HG03469 (cell line): Measurements from ENCODE around the gene NBL1.

Source experiments
- ATAC-seq: cut with Tn5 transposase; IDR thresholded peaks from one replicate; pipeline ENCODE4 v1.9.1; 2021; ENCODE audit warnings: mild to moderate bottlenecking, moderate library complexity, moderate number of reproducible peaks; ENCODE audit not compliant: unreplicated experiment

NBL1 gene

DNA sequence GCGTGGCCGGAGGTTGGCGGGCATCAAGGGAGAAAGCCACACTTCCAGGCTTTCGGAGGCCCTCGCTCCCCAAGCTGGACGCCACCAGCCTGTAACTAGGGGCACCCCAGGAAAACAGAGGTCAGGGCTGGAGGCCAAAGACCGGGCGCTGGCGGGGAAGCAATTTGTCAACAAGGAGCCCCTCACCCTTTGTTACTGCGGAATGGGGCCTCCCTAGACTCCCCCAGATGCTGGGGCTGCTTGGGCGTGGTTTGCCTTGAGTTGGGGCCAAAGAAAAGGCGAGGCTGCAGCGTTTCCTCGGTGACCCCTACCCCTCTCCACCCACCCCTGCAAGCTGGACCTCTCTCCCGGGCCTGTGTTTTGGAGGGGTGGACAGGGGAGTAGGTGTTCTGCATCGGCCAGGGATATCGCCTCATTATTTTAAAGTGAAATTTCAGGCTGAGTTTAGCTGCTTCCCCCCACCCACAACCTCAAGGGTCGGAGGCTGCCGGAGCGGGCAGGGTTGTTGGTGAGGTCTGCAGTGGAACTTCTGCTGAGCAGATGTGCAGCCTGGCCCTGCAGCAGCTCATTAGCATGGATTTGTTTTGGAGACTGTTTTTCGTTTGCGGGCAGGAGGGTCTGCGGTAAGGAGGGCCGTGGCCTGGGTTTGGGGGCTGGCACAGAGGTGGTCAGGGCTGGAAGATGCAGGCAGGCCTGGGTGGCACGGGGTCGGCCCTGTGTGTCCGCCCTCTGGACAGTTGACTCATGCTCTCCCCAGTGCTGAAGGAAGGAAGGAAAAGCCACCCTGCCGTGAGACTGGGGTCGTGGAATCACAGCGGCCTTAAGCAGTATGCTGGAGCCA lies 1.5 kb downstream of the NBL1 start:
- no peak for ATAC-seq

- no peak for ATAC-seq
Measured at GRCh38 chr1:19646377-19647319, 2.5 kb downstream of the NBL1 start.

- no peak for ATAC-seq
Measured at GRCh38 chr1:19647643-19648042, 3.5 kb downstream of the NBL1 start.

- ATAC-seq, result no peak
Measured at GRCh38 chr1:19648239-19648638, 4.1 kb downstream of the NBL1 start.

DNA sequence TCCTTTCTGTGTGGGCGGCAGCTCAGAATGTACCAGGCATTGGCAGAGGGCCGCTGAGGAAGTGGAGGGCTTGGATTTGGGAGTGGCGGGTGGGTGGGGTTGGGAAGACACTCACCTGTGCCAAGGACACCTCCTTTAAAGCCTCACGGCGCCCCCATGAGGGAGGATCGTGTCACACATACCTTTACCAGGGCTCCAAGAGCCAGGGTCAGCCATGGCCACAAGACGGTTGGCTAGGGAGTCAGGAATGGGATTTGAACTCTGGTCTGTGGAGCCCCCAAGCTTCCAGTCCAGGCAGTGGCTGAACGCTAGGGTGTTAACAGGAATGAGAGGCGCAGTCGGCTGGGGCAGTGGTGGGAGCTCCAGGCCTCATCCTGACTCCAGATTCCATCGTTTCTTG lies 4.6 kb downstream of the NBL1 start:
- no peak for ATAC-seq

- no peak for ATAC-seq
Measured at GRCh38 chr1:19650416-19651140, 6.5 kb downstream of the NBL1 start.

DNA sequence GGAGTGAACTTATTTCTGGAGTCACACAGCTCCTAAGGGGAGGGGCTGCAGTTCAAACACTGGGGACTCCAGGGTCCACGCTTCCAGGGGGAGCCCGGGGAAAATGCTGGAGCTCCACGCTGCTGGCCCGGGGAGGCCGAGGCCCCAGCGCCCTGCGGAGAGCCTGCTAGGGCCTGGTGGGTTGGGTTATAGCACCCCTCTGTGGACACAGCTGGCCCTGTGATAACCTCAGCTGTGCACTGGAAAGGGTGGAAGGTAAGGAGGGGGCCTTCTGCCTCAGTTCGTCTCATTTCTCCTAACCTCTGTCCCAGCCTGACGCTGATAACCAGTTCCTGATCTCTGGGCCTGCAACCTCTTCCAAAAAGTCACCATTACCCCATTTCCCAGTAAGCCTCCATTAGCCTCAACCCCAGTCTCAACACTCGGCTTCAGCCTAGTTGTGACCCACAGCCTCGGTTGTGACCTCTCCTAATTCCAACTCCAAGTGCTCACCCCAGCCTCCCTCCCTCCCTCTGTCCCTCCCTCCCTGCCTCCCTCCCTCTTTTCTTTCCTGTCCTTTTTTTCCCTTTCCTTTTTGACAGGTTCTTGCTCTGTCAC lies 7.1 kb downstream of the NBL1 start:
- no peak for ATAC-seq

- ATAC-seq, result no peak
Measured at GRCh38 chr1:19654386-19654785, 10.3 kb downstream of the NBL1 start.

GRCh38 chr1:19654886-19655717 lies 11.0 kb downstream of the NBL1 start:
- ATAC-seq, result no peak

DNA sequence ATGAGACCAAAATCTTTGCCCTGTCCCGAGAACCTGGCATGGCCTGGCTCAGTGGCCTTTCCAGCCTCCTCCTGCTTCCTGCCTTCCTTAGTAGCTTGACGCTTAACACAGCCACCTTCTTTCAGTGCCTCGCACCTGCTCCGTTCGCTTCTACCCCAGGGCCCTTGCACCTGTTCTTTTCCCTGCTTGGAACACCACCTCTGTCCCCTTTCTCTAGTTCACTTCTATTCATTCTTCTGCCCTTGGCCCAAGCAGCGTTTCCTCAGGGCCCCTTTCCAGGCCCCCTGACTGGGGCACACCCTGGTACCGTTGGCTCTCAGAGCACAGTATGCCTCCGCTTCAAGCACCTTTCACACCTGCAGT lies 11.6 kb downstream of the NBL1 start:
- ATAC-seq, result no peak

GRCh38 chr1:19656134-19656779 lies 12.1 kb downstream of the NBL1 start:
- ATAC-seq, result no peak

DNA sequence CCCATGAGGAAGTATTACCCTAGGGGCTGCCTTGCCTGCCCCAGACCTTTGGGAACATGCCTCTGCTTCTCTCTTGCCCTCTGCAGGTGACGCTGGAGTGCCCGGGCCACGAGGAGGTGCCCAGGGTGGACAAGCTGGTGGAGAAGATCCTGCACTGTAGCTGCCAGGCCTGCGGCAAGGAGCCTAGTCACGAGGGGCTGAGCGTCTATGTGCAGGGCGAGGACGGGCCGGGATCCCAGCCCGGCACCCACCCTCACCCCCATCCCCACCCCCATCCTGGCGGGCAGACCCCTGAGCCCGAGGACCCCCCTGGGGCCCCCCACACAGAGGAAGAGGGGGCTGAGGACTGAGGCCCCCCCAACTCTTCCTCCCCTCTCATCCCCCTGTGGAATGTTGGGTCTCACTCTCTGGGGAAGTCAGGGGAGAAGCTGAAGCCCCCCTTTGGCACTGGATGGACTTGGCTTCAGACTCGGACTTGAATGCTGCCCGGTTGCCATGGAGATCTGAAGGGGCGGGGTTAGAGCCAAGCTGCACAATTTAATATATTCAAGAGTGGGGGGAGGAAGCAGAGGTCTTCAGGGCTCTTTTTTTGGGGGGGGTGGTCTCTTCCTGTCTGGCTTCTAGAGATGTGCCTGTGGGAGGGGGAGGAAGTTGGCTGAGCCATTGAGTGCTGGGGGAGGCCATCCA lies 12.8 kb downstream of the NBL1 start:
- no peak for ATAC-seq

GRCh38 chr1:19657511-19657910 lies 13.4 kb downstream of the NBL1 start:
- ATAC-seq, result no peak

GRCh38 chr1:19658186-19658585 lies 14.1 kb downstream of the NBL1 start:
- no peak for ATAC-seq

- no peak for ATAC-seq
Measured at GRCh38 chr1:19661721-19662228, 17.7 kb downstream of the NBL1 start.

DNA sequence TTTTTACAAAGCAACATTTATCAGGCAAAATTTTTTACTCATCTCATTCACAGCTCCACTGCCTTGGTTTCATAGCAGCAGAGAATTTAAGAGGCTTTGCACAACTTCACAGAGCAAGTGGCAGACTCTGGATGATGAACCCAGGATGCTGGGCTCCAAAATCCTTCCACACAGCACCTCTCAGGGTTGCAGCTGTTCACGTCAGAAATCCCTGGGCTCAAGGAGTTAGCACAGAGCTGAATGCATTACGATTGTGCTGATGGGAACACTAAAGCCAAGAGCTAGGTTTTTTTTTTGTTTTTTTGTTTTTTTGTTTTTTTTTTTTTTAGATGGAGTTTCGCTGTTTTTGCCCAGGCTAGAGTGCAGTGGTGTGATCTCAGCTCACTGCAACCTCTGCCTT lies 18.2 kb downstream of the NBL1 start:
- ATAC-seq, result no peak

GRCh38 chr1:19664453-19665185 lies 20.5 kb downstream of the NBL1 start, which contains the start of gene HTR6:
Gene HTR6, plus strand, starts transcription at chr1:19664875. Its CDS starts 879 bp downstream, at chr1:19665754.
- ATAC-seq, result no peak

DNA sequence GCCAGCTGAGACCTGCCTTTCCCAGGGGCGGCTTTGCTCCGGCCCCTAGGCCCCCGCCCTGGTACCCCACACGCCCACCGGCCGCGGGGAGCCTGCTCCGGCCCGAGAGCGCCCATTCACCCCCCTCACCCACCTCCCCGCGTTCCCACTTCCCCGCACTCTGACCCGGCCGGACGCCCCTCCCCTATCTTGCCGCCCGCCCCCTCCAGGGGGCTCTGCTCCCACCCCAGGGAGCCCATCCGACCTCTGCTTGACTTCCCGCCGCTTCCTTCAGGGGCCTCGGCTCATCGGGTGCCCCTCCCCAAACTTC lies 21.0 kb downstream of the NBL1 start:
- ATAC-seq, result no peak
